K562 (cell line): ENCODE measurements around the gene CHAT. TPM values are rescaled to one million over a fixed set of nuclear protein-coding genes. Genes with fewer than 3 reads are reported as not detected.

Source experiments
- ATAC-seq: fragments of 200-7000 bp; cut with Tn5 transposase; 3 replicates; pipeline ENCODE4 v1.9.1; 2020; ENCODE audit warnings: moderate library complexity
- BruUV-seq: library from RNA; stranded (reverse); fragments of 400-500 nt; replicated peaks from 2 replicates; lab custom pipeline; 2021; lab: Mats Ljungman, UMichigan
- CTCF ChIA-PET: fragments of 300-600 bp; formaldehyde crosslinking; extraction: SDS; loops from one replicate; lab custom pipeline; 2021; ENCODE audit warnings: low intra/inter-chr PET ratio; lab: Yijun Ruan, JAX
- POLR2A ChIA-PET: fragments of 300-600, 350-650 bp; sonication (Branson Sonifier 250); formaldehyde crosslinking; extraction: SDS; loops from one replicate; lab custom pipeline; 2021; ENCODE audit warnings: antibody characterized with exemption, inconsistent platforms; lab: Yijun Ruan, JAX
- DNase-seq, 4 experiments: peaks; one replicate each; pipeline versions ENCODE4 v3.0.0 to v3.0.0-alpha.2; 2011 to 2018; ENCODE audit warnings: low spot score in 3 of 4, mixed read lengths in 3 of 4; ENCODE audit errors: extremely low read depth in 1 of 4
- FAIRE-seq: peaks from 2 replicates; lab custom pipeline; 2011; peaks lifted over from hg19 to GRCh38; lab: Jason Lieb, UNC
- H2AFZ ChIP-seq: 2 replicates; pipeline ENCODE4 v1.6.0; 2011; ENCODE audit warnings: low read depth, low read length, control low read depth, inconsistent platforms
- H3K27ac ChIP-seq: fragments of 200-600 bp; 3 replicates; pipeline ENCODE4 v1.8.0; 2011; ENCODE audit warnings: low read depth, mild to moderate bottlenecking, control low read depth, inconsistent platforms, low read length, moderate library complexity, mixed read lengths; ENCODE audit errors: extremely low read depth
- H3K27me3 ChIP-seq, 2 experiments: fragments of 300-600 bp in 1 of 2; 2 replicates in 1 of 2; 3 replicates in 1 of 2; pipeline versions ENCODE4 v1.6.0 to v1.8.0; 2011; ENCODE audit warnings: inconsistent platforms in 2 of 2, low read length in 2 of 2, mild to moderate bottlenecking in 1 of 2, mixed read lengths in 1 of 2, moderate library complexity in 1 of 2; ENCODE audit not compliant: control insufficient read depth in 2 of 2, insufficient read depth in 2 of 2
- H3K36me3 ChIP-seq: fragments of 300-600 bp; 3 replicates; pipeline ENCODE4 v1.8.0; 2011; ENCODE audit warnings: mild to moderate bottlenecking, low read length, inconsistent platforms; ENCODE audit not compliant: control insufficient read depth, insufficient read depth
- H3K4me1 ChIP-seq, 2 experiments: fragments of 200-600 bp in 1 of 2; replicated peaks in 1 of 2; 2 replicates in 1 of 2; 3 replicates in 1 of 2; pipeline versions ENCODE4 v1.5.1 to v1.8.0; 2011; ENCODE audit warnings: inconsistent platforms in 2 of 2, low read length in 2 of 2, mild to moderate bottlenecking in 1 of 2, mixed read lengths in 1 of 2, moderate library complexity in 1 of 2; ENCODE audit not compliant: control insufficient read depth in 2 of 2, insufficient read depth in 2 of 2
- H3K4me2 ChIP-seq: 2 replicates; pipeline ENCODE4 v1.6.1; 2011; ENCODE audit warnings: low read length, control low read depth, inconsistent platforms, mixed read lengths; ENCODE audit not compliant: insufficient read depth
- H3K4me3 ChIP-seq: fragments of 200-600 bp; sonication (generic), shearing (Covaris generic); 2 replicates; pipeline ENCODE4 v1.5.1; 2016; ENCODE audit warnings: control low read depth, inconsistent platforms
- H3K79me2 ChIP-seq: fragments of 200-600 bp; 3 replicates; pipeline ENCODE4 v1.8.0; 2011; ENCODE audit warnings: low read length, inconsistent platforms; ENCODE audit not compliant: control insufficient read depth, insufficient read depth
- H3K9ac ChIP-seq, 2 experiments: 2 replicates each; pipeline versions ENCODE4 v1.6.0 to v1.6.1; 2011; ENCODE audit warnings: low read depth in 2 of 2, low read length in 2 of 2, control low read depth in 1 of 2, inconsistent platforms in 1 of 2, mild to moderate bottlenecking in 1 of 2, mixed read lengths in 1 of 2; ENCODE audit not compliant: insufficient read depth in 1 of 2
- H3K9me1 ChIP-seq: one replicate; pipeline ENCODE4 v1.6.0; 2011; ENCODE audit warnings: inconsistent platforms, mild to moderate bottlenecking, low read length, moderate library complexity; ENCODE audit not compliant: control insufficient read depth, insufficient read depth
- H3K9me3 ChIP-seq: replicated peaks from 2 replicates; pipeline ENCODE4 v1.5.1; 2011; ENCODE audit warnings: low read depth, low read length, inconsistent platforms; ENCODE audit not compliant: control insufficient read depth, insufficient read depth
- H4K20me1 ChIP-seq: replicated peaks from 2 replicates; pipeline ENCODE4 v1.6.1; 2011; ENCODE audit warnings: low read length, inconsistent platforms, mixed read lengths; ENCODE audit not compliant: control insufficient read depth, insufficient read depth
- BRD9 ChIP-seq: fragments of 450-650 bp; IDR thresholded peaks from 2 replicates; pipeline ENCODE4 v1.6.1; 2018; ENCODE audit warnings: low read depth; ENCODE audit not compliant: partially characterized antibody
- CAMTA2 ChIP-seq: fragments of 250-450 bp; sonication (Bioruptor Pico); conservative IDR thresholded peaks from 2 replicates; pipeline ENCODE4 v1.5.1; 2022
- CBX1 ChIP-seq: sonication (generic); IDR thresholded peaks from 2 replicates; pipeline ENCODE4 v1.6.1; 2016; ENCODE audit warnings: antibody characterized with exemption, low read depth, mild to moderate bottlenecking
- KLF16 ChIP-seq: IDR thresholded peaks from 2 replicates; pipeline ENCODE4 v1.6.1; 2016; ENCODE audit warnings: antibody characterized with exemption
- STAG1 ChIP-seq: sonication (generic); formaldehyde crosslinking; IDR thresholded peaks from 2 replicates; pipeline ENCODE4 v1.5.0; 2020; ENCODE audit warnings: missing genetic modification reagents, borderline replicate concordance
- ZNF354B ChIP-seq: fragments of 250-450 bp; sonication (Bioruptor Pico); IDR thresholded peaks from 2 replicates; pipeline ENCODE4 v1.4.0; 2020
- WGBS: fragments of 100-300 bp; shearing (Covaris generic); methylation state at CpG from one replicate; pipeline ENCODE4 v1.1.6; 2016; ENCODE audit warnings: low coverage, mixed read lengths; ENCODE audit not compliant: insufficient coverage; ENCODE audit errors: missing lambda C conversion rate; 5-methylcytosine and 5-hydroxymethylcytosine counted together
- in situ Hi-C: fragments of 300-500 bp; cut with MboI; formaldehyde crosslinking; loops from 4 replicates; pipeline ENCODE4 v1.15.0; 2018; ENCODE audit warnings: inconsistent platforms, mixed read lengths
- intact Hi-C: fragments of 100-400 bp; cut with micrococcal nuclease; formaldehyde crosslinking; loops from 2 replicates; pipeline ENCODE4 v1.14.2; 2022
- polyA plus RNA-seq, 8 experiments: library from polyadenylated mRNA; depleted of rRNA in 4 of 8; stranded (reverse) in 5 of 8; unstranded in 3 of 8; fragments of >200 nt; fragmentation: Nextera tagmentation in 2 of 8; fragmentation: Illumina TruSeq in 1 of 8; extraction: Ambion mirVana in 2 of 8; extraction: Trizol in 1 of 8; gene quantifications; 2 replicates each; pipeline versions ENCODE4 v1.2.1 to v1.2.3, GENCODE V29; 2011 to 2014; ENCODE audit warnings: inconsistent platforms in 1 of 8, missing spikeins in 1 of 8
- total RNA-seq, 7 experiments: library from RNA; depleted of rRNA in 6 of 7; stranded (reverse); fragments of >200 nt in 6 of 7; fragmentation: Illumina TruSeq in 2 of 7; extraction: Trizol in 2 of 7; gene quantifications; 2 replicates each; pipeline versions ENCODE4 v1.2.1 to v1.2.3, GENCODE V29; 2011 to 2021; ENCODE audit warnings: low replicate concordance in 1 of 7
- TF ChIP-seq, protein P1 (sequence below), 2 experiments: fragments of 150-350 bp in 1 of 2; IDR thresholded peaks; 2 replicates each; pipeline ENCODE4 v1.6.1; 2012 to 2016; ENCODE audit warnings: low read depth in 2 of 2, low read length in 2 of 2, mild to moderate bottlenecking in 1 of 2, moderate library complexity in 1 of 2
- TF ChIP-seq, protein P2 (sequence below): fragments of 450-650 bp; formaldehyde crosslinking; IDR thresholded peaks from 2 replicates; pipeline ENCODE4 v1.4.0; 2022; ENCODE audit warnings: missing genetic modification characterization

CHAT gene
- total and polyA plus RNA-seq, 9 of the 15 experiments (the other 6 are each of a cell fraction or from before 2014, with no cell fraction given), result not detected

DNA sequence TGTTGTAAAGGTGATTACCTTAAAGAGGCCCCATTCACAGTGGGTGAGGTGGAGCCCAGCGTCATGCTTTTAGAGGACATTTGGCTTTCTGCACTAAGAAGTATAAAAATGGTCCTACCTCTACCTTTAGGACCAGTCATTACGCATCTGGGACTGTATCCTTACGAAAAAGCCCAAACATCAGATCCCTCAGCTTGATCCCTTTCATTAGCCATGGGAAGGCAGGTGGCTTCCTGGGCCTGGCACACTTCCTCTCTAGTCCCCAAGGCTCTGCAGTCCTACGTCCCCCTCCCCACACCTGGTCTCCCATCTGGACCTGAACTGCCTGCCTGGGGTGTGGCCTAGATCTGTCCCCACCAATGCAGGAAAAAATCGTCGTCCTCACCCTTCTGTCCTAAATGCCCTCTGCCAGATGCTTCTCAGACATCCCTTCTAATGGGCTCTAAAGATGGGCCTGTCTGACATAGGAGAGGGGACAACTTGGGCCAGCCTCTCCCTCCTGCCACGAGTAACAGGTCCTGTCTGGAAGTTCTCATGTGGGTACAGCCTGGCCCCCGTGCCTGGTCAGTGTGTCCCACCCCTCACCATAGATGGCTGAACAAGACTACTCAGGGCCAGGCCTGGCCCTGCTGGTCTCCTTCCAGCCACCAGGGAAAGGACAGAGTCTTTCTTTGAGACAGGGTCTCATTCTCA lies 15.5 kb upstream of the CHAT start:
- Histone ChIP-seq H2AFZ (no peak overlapping the region), H3K4me1 (peaks cover 0 to 3% of the 10 kb centered on the region in 2 experiments; a peak in 1 of 5 replicates), H3K36me3 (no peaks in the 10 kb centered on the region), H3K9me1 (no peaks in the 10 kb centered on the region), H3K4me3 (no peak overlapping the region), H4K20me1 (peaks cover 7% of the 10 kb centered on the region; the same call in 1 of the 2 replicates), H3K9me3 (no peaks in the 10 kb centered on the region), H3K4me2 (no peak overlapping the region), H3K27ac (no peak overlapping the region), H3K9ac (no peak overlapping the region), H3K79me2 (no peaks in the 10 kb centered on the region), H3K27me3 (peaks cover 0 to 16% of the 10 kb centered on the region in 2 experiments; a peak in 1 of 5 replicates)
- in situ Hi-C loops, result loop anchor here (25.0 kb wide), 1 partner anchor 639 kb away; no protein-coding TSS in a partner anchor
- no TSS peak for BruUV-seq
- no peak for FAIRE-seq
- no peak for TF ChIP-seq KLF16
- TF ChIP-seq CAMTA2 (CRISPR knock-in tag), result no peak
- TF ChIP-seq, protein P1, sequence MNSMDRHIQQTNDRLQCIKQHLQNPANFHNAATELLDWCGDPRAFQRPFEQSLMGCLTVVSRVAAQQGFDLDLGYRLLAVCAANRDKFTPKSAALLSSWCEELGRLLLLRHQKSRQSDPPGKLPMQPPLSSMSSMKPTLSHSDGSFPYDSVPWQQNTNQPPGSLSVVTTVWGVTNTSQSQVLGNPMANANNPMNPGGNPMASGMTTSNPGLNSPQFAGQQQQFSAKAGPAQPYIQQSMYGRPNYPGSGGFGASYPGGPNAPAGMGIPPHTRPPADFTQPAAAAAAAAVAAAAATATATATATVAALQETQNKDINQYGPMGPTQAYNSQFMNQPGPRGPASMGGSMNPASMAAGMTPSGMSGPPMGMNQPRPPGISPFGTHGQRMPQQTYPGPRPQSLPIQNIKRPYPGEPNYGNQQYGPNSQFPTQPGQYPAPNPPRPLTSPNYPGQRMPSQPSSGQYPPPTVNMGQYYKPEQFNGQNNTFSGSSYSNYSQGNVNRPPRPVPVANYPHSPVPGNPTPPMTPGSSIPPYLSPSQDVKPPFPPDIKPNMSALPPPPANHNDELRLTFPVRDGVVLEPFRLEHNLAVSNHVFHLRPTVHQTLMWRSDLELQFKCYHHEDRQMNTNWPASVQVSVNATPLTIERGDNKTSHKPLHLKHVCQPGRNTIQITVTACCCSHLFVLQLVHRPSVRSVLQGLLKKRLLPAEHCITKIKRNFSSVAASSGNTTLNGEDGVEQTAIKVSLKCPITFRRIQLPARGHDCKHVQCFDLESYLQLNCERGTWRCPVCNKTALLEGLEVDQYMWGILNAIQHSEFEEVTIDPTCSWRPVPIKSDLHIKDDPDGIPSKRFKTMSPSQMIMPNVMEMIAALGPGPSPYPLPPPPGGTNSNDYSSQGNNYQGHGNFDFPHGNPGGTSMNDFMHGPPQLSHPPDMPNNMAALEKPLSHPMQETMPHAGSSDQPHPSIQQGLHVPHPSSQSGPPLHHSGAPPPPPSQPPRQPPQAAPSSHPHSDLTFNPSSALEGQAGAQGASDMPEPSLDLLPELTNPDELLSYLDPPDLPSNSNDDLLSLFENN (IDR thresholded peaks at IDR 0.05; ENCODE audit: low read depth in 2 of 2, low read length in 2 of 2), result no peak
- TF ChIP-seq ZNF354B (CRISPR knock-in tag), result no peak
- TF ChIP-seq BRD9, result no peak
- TF ChIP-seq, protein P2, sequence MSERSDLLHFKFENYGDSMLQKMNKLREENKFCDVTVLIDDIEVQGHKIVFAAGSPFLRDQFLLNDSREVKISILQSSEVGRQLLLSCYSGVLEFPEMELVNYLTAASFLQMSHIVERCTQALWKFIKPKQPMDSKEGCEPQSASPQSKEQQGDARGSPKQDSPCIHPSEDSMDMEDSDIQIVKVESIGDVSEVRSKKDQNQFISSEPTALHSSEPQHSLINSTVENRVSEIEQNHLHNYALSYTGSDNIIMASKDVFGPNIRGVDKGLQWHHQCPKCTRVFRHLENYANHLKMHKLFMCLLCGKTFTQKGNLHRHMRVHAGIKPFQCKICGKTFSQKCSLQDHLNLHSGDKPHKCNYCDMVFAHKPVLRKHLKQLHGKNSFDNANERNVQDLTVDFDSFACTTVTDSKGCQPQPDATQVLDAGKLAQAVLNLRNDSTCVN (CRISPR knock-in tag), result no peak
- TF ChIP-seq CBX1, result no peak
- no peak for TF ChIP-seq STAG1 (CRISPR knock-in tag)
- 2% methylated on average over 8 of the region's 8 CpGs for WGBS
- ATAC-seq, result no peak
- DNase-seq, result no peak
- CTCF ChIA-PET, result no interaction called here
- POLR2A ChIA-PET, result no interaction called here
- intact Hi-C loops, result loop anchor here (10.0 kb wide), 2 partner anchors 316 to 456 kb away; no protein-coding TSS in a partner anchor
